Body of pancreas (tissue), 4 donors: ENCODE data around the gene NXPH4.

ENCODE experiments used
- POLR2A ChIP-seq, 3 donors: fragments of 450-650 bp; IDR thresholded peaks; one replicate each; pipeline ENCODE4 v1.6.1; 2016; ENCODE audit warnings: antibody characterized with exemption in 3 of 3, mild to moderate bottlenecking in 2 of 3
- TF ChIP-seq, protein P1 (sequence below), 7 experiments: fragments of 450-650 bp in 4 of 7; fragments of 200-600 bp in 3 of 7; sonication (generic) in 3 of 7; IDR thresholded peaks; one replicate each; pipeline ENCODE4 v1.5.1; 2016 to 2019; ENCODE audit warnings: antibody characterized with exemption in 7 of 7

DNA sequence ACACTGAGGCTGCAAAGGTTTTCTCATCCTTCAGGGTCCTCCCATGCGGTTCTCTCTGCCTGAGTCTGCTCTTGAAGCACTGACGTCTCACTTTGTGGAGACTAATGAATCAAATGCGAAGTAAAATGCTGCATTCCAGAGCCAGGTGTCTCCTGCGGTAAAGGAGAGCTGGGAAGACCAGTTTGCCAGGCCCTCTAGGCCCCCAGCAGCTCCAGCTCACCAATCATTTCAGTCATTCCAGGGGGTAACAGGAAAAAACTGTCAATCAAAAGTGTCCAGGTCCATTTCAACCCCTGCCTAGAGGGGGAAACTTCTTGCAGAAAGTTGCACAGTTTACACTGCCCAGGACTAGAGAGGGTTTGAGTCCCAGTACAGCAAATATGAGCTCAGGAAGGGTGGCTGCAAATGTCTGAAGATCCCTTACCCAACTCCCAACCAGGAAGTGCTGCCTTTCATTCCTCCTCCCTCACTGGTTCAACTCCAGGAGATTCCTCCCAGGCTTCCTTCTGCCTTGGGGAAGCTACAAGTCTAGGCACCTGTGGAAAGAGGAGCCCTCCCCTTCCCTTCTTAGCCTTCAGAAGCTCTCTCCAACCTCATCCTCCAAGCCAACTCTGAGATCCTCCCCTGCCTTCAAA is 2.7 kb upstream of the NXPH4 start:
- TF ChIP-seq, protein P1, sequence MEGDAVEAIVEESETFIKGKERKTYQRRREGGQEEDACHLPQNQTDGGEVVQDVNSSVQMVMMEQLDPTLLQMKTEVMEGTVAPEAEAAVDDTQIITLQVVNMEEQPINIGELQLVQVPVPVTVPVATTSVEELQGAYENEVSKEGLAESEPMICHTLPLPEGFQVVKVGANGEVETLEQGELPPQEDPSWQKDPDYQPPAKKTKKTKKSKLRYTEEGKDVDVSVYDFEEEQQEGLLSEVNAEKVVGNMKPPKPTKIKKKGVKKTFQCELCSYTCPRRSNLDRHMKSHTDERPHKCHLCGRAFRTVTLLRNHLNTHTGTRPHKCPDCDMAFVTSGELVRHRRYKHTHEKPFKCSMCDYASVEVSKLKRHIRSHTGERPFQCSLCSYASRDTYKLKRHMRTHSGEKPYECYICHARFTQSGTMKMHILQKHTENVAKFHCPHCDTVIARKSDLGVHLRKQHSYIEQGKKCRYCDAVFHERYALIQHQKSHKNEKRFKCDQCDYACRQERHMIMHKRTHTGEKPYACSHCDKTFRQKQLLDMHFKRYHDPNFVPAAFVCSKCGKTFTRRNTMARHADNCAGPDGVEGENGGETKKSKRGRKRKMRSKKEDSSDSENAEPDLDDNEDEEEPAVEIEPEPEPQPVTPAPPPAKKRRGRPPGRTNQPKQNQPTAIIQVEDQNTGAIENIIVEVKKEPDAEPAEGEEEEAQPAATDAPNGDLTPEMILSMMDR (IDR thresholded peaks at IDR 0.05) = no peak
- no peak for TF ChIP-seq POLR2A (IDR thresholded peaks at IDR 0.05)
